NCI-H2107 treated with DMSO at 0.1 percent for 48 hours (cell line): ENCODE measurements around the gene ADPRH.

Source experiments
- DNase-seq: peaks from one replicate; lab custom pipeline; 2025; ENCODE audit not compliant: unreplicated experiment; lab: John Stamatoyannopoulos, UW

Gene ADPRH

GRCh38 chr3:119627461-119627860 is 48.2 kb downstream of the ADPRH start:
- DNase-seq = no peak

GRCh38 chr3:119628390-119628789 is 49.1 kb downstream of the ADPRH start:
- DNase-seq = no peak

GRCh38 chr3:119628816-119629445 is 49.6 kb downstream of the ADPRH start:
- DNase-seq = no peak

GRCh38 chr3:119630128-119630879 is 51.0 kb downstream of the ADPRH start:
- no peak for DNase-seq

GRCh38 chr3:119630880-119631329 is 51.6 kb downstream of the ADPRH start:
- no peak for DNase-seq

GRCh38 chr3:119631516-119631915 is 52.2 kb downstream of the ADPRH start:
- no peak for DNase-seq

GRCh38 chr3:119632216-119632615 is 52.9 kb downstream of the ADPRH start:
- DNase-seq = no peak

- DNase-seq = no peak
These were observed 53.5 kb downstream of the ADPRH start for GRCh38 chr3:119632829-119633228.

- DNase-seq = no peak
These were observed 56.4 kb downstream of the ADPRH start for GRCh38 chr3:119635719-119636118.

GRCh38 chr3:119636249-119636648 is 57.0 kb downstream of the ADPRH start:
- no peak for DNase-seq

GRCh38 chr3:119636891-119637611 is 57.8 kb downstream of the ADPRH start:
- no peak for DNase-seq

- DNase-seq = no peak
These were observed 58.6 kb downstream of the ADPRH start for GRCh38 chr3:119637679-119638477.
